Natural killer cell (primary cell): ENCODE results near the gene ARL2BP. TPM values are rescaled to one million over a fixed set of nuclear protein-coding genes. Genes with fewer than 3 reads are reported as not detected.

ENCODE experiments used
- ATAC-seq, 3 donors: fragments of 150-1000 bp in 2 of 3; fragments of 200-7000 bp in 1 of 3; cut with Tn5 transposase; 1 replicate in 1 of 3; 2 replicates in 2 of 3; pipeline ENCODE4 v1.10.0; 2021; ENCODE audit warnings: mild to moderate bottlenecking in 2 of 3, moderate library complexity in 2 of 3
- DNase-seq, 2 donors: peaks; one replicate each; pipeline versions ENCODE4 v3.0.0 to v3.0.0-alpha.2; 2013 to 2021; ENCODE audit warnings: mixed read lengths in 1 of 2
- H3K27ac ChIP-seq: one replicate; pipeline ENCODE4 v1.5.1; 2013; ENCODE audit warnings: mild to moderate bottlenecking, low read length
- H3K27me3 ChIP-seq: one replicate; pipeline ENCODE4 v1.6.1; 2013; ENCODE audit warnings: low read length; ENCODE audit not compliant: control insufficient read depth, insufficient read depth
- H3K36me3 ChIP-seq: one replicate; pipeline ENCODE4 v1.6.1; 2013; ENCODE audit warnings: low read length; ENCODE audit not compliant: control insufficient read depth, insufficient read depth
- H3K4me1 ChIP-seq: one replicate; pipeline ENCODE4 v1.6.1; 2013; ENCODE audit warnings: low read length; ENCODE audit not compliant: control insufficient read depth, insufficient read depth
- H3K4me3 ChIP-seq: one replicate; pipeline ENCODE4 v1.5.1; 2013; ENCODE audit warnings: low read length
- H3K9me3 ChIP-seq: one replicate; pipeline ENCODE4 v1.6.1; 2013; ENCODE audit warnings: low read length; ENCODE audit not compliant: control insufficient read depth, insufficient read depth
- H3K27ac Mint-ChIP-seq, 2 donors: one replicate each; pipeline ENCODE4 v1.8.0; 2022; ENCODE audit warnings: mild to moderate bottlenecking in 2 of 2, mixed read lengths in 2 of 2, moderate library complexity in 1 of 2
- H3K27me3 Mint-ChIP-seq, 2 donors: one replicate each; pipeline ENCODE4 v1.8.0; 2022; ENCODE audit warnings: low read depth in 2 of 2, mixed read lengths in 2 of 2
- H3K36me3 Mint-ChIP-seq: one replicate; pipeline ENCODE4 v1.8.0; 2022; ENCODE audit warnings: mixed read lengths
- H3K4me1 Mint-ChIP-seq, 2 donors: one replicate each; pipeline ENCODE4 v1.8.0; 2022; ENCODE audit warnings: mixed read lengths in 2 of 2
- H3K4me3 Mint-ChIP-seq: one replicate; pipeline ENCODE4 v1.8.0; 2022; ENCODE audit warnings: mild to moderate bottlenecking, moderate library complexity, mixed read lengths
- H3K9me3 Mint-ChIP-seq, 2 donors: one replicate each; pipeline ENCODE4 v1.8.0; 2022; ENCODE audit warnings: mixed read lengths in 2 of 2
- CTCF ChIP-seq: fragments of 200-600 bp; IDR thresholded peaks from one replicate; pipeline ENCODE4 v1.8.0; 2022; ENCODE audit warnings: antibody characterized with exemption
- WGBS: methylation state at CpG from one replicate; pipeline ENCODE4 v1.1.7; 2013; ENCODE audit warnings: missing lambda C conversion rate; ENCODE audit not compliant: insufficient coverage; 5-methylcytosine and 5-hydroxymethylcytosine counted together
- intact Hi-C: fragments of 100-400 bp; cut with micrococcal nuclease; formaldehyde crosslinking; loops from one replicate; pipeline ENCODE4 v1.14.2; 2022
- total RNA-seq, 4 donors: library from RNA; stranded (reverse); fragments of 120-200 nt in 1 of 4; gene quantifications; one replicate each; pipeline versions ENCODE4 v1.2.3 to v1.2.4, GENCODE V29; 2013 to 2022

The ARL2BP gene
- total RNA-seq, 3 donors from 2014 or later (not counting 1 experiment from before 2014, with no cell fraction given) = 36.5 to 44.4 (median 43.7) TPM

GRCh38 chr16:57281791-57282190, 36.7 kb downstream of the ARL2BP start:
- Mint-ChIP-seq H3K27me3 (peaks cover 30 to 32% of the 10 kb centered on the region in 2 donors), H3K27ac (no peak overlapping the region), H3K4me3 (no peak overlapping the region), H3K36me3 (no peaks in the 10 kb centered on the region), H3K9me3 (no peaks in the 10 kb centered on the region), H3K4me1 (peaks cover 16 to 25% of the 10 kb centered on the region in 2 donors)
- Histone ChIP-seq H3K9me3 (no peaks in the 10 kb centered on the region), H3K4me1 (peaks cover 22% of the 10 kb centered on the region), H3K27me3 (peaks cover 18% of the 10 kb centered on the region), H3K4me3 (no peak overlapping the region), H3K27ac (no peak overlapping the region), H3K36me3 (no peaks in the 10 kb centered on the region)
- 95% methylated on average over 3 of the region's 3 CpGs for WGBS
- ATAC-seq (no peak), DNase-seq (no peak)
- intact Hi-C loops = no loop called here
- TF ChIP-seq CTCF = no peak

GRCh38 chr16:57282510-57283213, 37.6 kb downstream of the ARL2BP start:
- Mint-ChIP-seq H3K27me3 (peaks cover 32 to 34% of the 10 kb centered on the region in 2 donors), H3K4me3 (peak overlapping the region; percentile 11), H3K9me3 (no peaks in the 10 kb centered on the region), H3K4me1 (peaks cover 11 to 20% of the 10 kb centered on the region in 2 donors), H3K36me3 (no peaks in the 10 kb centered on the region), H3K27ac (no peak overlapping the region)
- intact Hi-C loops = no loop called here
- ATAC-seq = no peak
- Histone ChIP-seq H3K36me3 (no peaks in the 10 kb centered on the region), H3K27ac (no peak overlapping the region), H3K9me3 (no peaks in the 10 kb centered on the region), H3K4me1 (peaks cover 18% of the 10 kb centered on the region), H3K27me3 (peaks cover 18% of the 10 kb centered on the region), H3K4me3 (no peak overlapping the region)
- WGBS = 89% methylated on average over 8 of the region's 8 CpGs
- DNase-seq = no peak
- TF ChIP-seq CTCF = no peak

GRCh38 chr16:57283214-57283958, 38.3 kb downstream of the ARL2BP start:
- Histone ChIP-seq H3K36me3 (no peaks in the 10 kb centered on the region), H3K9me3 (no peaks in the 10 kb centered on the region), H3K4me1 (peaks cover 13% of the 10 kb centered on the region), H3K27ac (no peak overlapping the region), H3K27me3 (peaks cover 18% of the 10 kb centered on the region), H3K4me3 (no peak overlapping the region)
- intact Hi-C loops = no loop called here
- 79% methylated on average over 21 of the region's 24 CpGs for WGBS
- peak overlapping the region; percentile 82 for H3K4me3 Mint-ChIP-seq
- H3K36me3 Mint-ChIP-seq = no peaks in the 10 kb centered on the region
- H3K9me3 Mint-ChIP-seq = no peaks in the 10 kb centered on the region
- peaks cover 31 to 32% of the 10 kb centered on the region in 2 donors for H3K27me3 Mint-ChIP-seq
- H3K4me1 Mint-ChIP-seq = peaks cover 9 to 15% of the 10 kb centered on the region in 2 donors
- TF ChIP-seq CTCF = no peak
- ATAC-seq (no peak), DNase-seq (no peak)
- H3K27ac Mint-ChIP-seq = no peak overlapping the region
